ENCODE data around the gene SLC16A13. TPM values are rescaled to one million over a fixed set of nuclear protein-coding genes. Genes with fewer than 3 reads are reported as not detected.
A peak's percentile ranks its signal among the peaks of the same experiment; 100 is the strongest.

SLC16A13 gene
- total and polyA plus RNA-seq, 2 donors from 2014 or later, result 6.5 to 11.6 TPM

- FAIRE-seq, result no peak
- Histone ChIP-seq H3K9ac (ENCODE audit: low read length in 3 of 3) (no peak overlapping the region), H3K27me3 (ENCODE audit: control insufficient read depth, insufficient read depth, low read length) (no peaks in the 10 kb centered on the region), H3K36me3 (ENCODE audit: control insufficient read depth in 2 of 3, insufficient read depth in 3 of 3, low read length in 3 of 3) (peaks cover 2 to 13% (median 5%) of the 10 kb centered on the region in 3 donors), H3K27ac (ENCODE audit: low read depth in 2 of 2, low read length in 2 of 2) (no peak overlapping the region), H3K4me1 (ENCODE audit: control insufficient read depth in 2 of 3, insufficient read depth in 2 of 3, low read depth in 1 of 3, low read length in 3 of 3) (peaks cover 0 to 7% (median 0%) of the 10 kb centered on the region in 3 donors), H3K9me3 (ENCODE audit: control insufficient read depth in 2 of 3, insufficient read depth in 1 of 3, low read length in 3 of 3) (no peaks in the 10 kb centered on the region), H3K4me3 (ENCODE audit: low read length in 3 of 3) (no peak overlapping the region)
- TF ChIP-seq, protein P1, sequence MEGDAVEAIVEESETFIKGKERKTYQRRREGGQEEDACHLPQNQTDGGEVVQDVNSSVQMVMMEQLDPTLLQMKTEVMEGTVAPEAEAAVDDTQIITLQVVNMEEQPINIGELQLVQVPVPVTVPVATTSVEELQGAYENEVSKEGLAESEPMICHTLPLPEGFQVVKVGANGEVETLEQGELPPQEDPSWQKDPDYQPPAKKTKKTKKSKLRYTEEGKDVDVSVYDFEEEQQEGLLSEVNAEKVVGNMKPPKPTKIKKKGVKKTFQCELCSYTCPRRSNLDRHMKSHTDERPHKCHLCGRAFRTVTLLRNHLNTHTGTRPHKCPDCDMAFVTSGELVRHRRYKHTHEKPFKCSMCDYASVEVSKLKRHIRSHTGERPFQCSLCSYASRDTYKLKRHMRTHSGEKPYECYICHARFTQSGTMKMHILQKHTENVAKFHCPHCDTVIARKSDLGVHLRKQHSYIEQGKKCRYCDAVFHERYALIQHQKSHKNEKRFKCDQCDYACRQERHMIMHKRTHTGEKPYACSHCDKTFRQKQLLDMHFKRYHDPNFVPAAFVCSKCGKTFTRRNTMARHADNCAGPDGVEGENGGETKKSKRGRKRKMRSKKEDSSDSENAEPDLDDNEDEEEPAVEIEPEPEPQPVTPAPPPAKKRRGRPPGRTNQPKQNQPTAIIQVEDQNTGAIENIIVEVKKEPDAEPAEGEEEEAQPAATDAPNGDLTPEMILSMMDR (IDR thresholded peaks at IDR 0.05; ENCODE audit: borderline replicate concordance, extremely low read depth, insufficient read depth), result no peak
- intact Hi-C loops (cut with DNase I), result no loop called here
- DNase-seq, result peak in 3 of 5 donors; percentile 22 to 77 (median 26)
Observed at GRCh38 chr17:6996256-6997011, 39.4 kb upstream of the SLC16A13 start.

- TF ChIP-seq, protein P1 (IDR thresholded peaks at IDR 0.05; ENCODE audit: borderline replicate concordance, extremely low read depth, insufficient read depth), result no peak
- Histone ChIP-seq H3K27me3 (ENCODE audit: control insufficient read depth, insufficient read depth, low read length) (no peaks in the 10 kb centered on the region), H3K9ac (ENCODE audit: low read length in 3 of 3) (no peak overlapping the region), H3K4me1 (ENCODE audit: control insufficient read depth in 2 of 3, insufficient read depth in 2 of 3, low read depth in 1 of 3, low read length in 3 of 3) (peaks cover 0 to 7% (median 0%) of the 10 kb centered on the region in 3 donors), H3K9me3 (ENCODE audit: control insufficient read depth in 2 of 3, insufficient read depth in 1 of 3, low read length in 3 of 3) (no peaks in the 10 kb centered on the region), H3K27ac (ENCODE audit: low read depth in 2 of 2, low read length in 2 of 2) (no peak overlapping the region), H3K36me3 (ENCODE audit: control insufficient read depth in 2 of 3, insufficient read depth in 3 of 3, low read length in 3 of 3) (peaks cover 2 to 21% (median 11%) of the 10 kb centered on the region in 3 donors), H3K4me3 (ENCODE audit: low read length in 3 of 3) (no peak overlapping the region)
- DNase-seq (no peak), FAIRE-seq (no peak)
- intact Hi-C loops (cut with DNase I), result no loop called here
Observed at GRCh38 chr17:6997171-6997570, 38.6 kb upstream of the SLC16A13 start.

DNA sequence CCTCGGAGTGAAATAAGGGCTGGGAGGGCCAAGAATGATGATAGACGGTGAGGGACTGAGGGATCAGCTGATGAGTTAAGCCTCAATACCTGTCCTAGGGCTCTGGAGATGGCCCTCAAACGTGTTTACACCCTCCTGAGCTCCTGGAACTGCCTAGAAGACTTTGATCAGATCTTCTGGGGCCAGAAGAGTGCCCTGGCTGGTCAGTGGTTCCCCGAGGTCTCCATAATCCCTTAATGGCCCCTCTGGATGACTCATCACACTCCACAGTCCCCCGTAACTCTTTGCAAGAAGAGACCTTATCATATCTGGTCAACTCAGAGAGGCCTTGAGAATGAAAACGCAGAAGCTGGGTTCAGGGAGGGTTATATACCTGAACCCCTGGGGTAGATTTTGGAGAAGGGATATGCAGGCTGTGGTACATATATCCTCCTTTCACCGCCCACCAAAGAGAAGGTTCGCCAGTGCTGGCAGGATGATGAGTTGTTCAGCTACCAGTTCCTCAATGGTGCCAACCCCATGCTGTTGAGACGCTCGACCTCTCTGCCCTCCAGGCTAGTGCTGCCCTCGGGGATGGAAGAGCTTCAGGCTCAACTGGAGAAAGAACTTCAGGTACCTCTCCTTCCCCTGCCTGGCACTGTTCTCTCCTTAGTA, 36.8 kb upstream of the SLC16A13 start:
- FAIRE-seq, result no peak
- Histone ChIP-seq H3K4me1 (ENCODE audit: control insufficient read depth in 2 of 3, insufficient read depth in 2 of 3, low read depth in 1 of 3, low read length in 3 of 3) (peaks cover 0 to 7% (median 0%) of the 10 kb centered on the region in 3 donors), H3K9ac (ENCODE audit: low read length in 3 of 3) (no peak overlapping the region), H3K36me3 (ENCODE audit: control insufficient read depth in 2 of 3, insufficient read depth in 3 of 3, low read length in 3 of 3) (peaks cover 2 to 23% (median 12%) of the 10 kb centered on the region in 3 donors), H3K9me3 (ENCODE audit: control insufficient read depth in 2 of 3, insufficient read depth in 1 of 3, low read length in 3 of 3) (no peaks in the 10 kb centered on the region), H3K27me3 (ENCODE audit: control insufficient read depth, insufficient read depth, low read length) (no peaks in the 10 kb centered on the region), H3K4me3 (ENCODE audit: low read length in 3 of 3) (no peak overlapping the region), H3K27ac (ENCODE audit: low read depth in 2 of 2, low read length in 2 of 2) (no peak overlapping the region)
- TF ChIP-seq, protein P1 (IDR thresholded peaks at IDR 0.05; ENCODE audit: borderline replicate concordance, extremely low read depth, insufficient read depth), result no peak
- DNase-seq, result no peak
- intact Hi-C loops (cut with DNase I), result no loop called here
